ENCODE results near the gene RPS21.

Gene RPS21

DNA sequence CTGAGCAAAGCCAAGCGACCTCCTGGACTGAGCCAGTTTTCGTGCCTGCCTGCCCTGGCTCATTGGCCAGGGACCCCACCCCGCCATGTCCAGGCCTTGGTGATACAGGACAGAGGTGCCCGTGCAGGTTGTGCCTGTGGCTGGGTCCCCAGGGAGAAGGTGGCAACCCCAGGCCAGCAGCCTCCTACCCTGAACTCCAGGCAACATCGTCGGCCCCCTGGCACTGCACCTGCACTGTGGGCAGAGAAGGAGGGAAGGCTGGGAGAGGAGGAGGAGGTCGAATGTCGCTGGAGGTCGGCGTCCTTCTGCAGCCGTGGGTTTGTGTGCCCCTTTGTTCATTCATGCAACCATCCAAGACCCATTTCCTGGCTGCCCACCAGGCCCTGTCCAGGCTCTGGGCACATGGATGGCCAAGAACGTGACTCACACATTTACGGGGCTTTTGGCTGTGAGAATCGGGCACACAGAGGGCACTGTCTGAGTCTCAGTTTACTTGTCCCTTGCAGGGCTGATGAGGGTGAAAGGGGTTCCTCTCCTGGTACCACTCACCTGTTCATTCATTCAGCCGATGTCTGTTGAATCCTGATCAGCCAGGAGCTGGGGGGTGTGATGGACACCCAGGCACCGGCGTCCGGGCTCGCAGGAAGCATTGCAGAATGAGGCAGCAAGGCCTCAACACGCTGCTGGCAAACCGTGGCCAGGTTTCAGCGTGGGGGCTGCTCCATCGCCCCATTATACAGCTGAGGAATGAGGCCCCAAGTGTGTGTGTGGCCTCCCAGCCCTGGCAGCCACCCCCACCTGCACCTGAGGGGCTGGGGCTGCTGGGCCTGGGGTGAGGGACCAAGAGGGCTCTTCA lies 42.8 kb downstream of the RPS21 start:
- Histone ChIP-seq H3K9ac (ENCODE audit: low read depth, low read length) (no peak overlapping the region), H4K20me1 (ENCODE audit: insufficient read depth, low read length) (peaks cover 14% of the 10 kb centered on the region), H2AFZ (ENCODE audit: low read depth, low read length) (no peak overlapping the region), H3K79me2 (ENCODE audit: insufficient read depth, low read length) (no peaks in the 10 kb centered on the region), H3K27me3 (ENCODE audit: insufficient read depth, low read length, poor library complexity) (peaks cover under 1% of the 10 kb centered on the region), H3K36me3 (ENCODE audit: insufficient read depth, low read length) (no peaks in the 10 kb centered on the region), H3K4me3 (ENCODE audit: low read depth in 1 of 2, low read length in 2 of 2) (no peak overlapping the region), H3K4me1 (ENCODE audit: insufficient read depth, low read length) (no peaks in the 10 kb centered on the region), H3K9me3 (ENCODE audit: insufficient read depth, low read length, severe bottlenecking) (no peaks in the 10 kb centered on the region), H3K27ac (ENCODE audit: low read length) (no peak overlapping the region), H3K4me2 (ENCODE audit: insufficient read depth, low read length) (no peak overlapping the region)
- ATAC-seq (ENCODE audit: insufficient read depth, low read depth) (no peak), DNase-seq (no peak)
- no peak for TF ChIP-seq EZH2 (IDR thresholded peaks at IDR 0.05; ENCODE audit: borderline replicate concordance, low read depth, low read length, severe bottlenecking)
- TF ChIP-seq, protein P1, sequence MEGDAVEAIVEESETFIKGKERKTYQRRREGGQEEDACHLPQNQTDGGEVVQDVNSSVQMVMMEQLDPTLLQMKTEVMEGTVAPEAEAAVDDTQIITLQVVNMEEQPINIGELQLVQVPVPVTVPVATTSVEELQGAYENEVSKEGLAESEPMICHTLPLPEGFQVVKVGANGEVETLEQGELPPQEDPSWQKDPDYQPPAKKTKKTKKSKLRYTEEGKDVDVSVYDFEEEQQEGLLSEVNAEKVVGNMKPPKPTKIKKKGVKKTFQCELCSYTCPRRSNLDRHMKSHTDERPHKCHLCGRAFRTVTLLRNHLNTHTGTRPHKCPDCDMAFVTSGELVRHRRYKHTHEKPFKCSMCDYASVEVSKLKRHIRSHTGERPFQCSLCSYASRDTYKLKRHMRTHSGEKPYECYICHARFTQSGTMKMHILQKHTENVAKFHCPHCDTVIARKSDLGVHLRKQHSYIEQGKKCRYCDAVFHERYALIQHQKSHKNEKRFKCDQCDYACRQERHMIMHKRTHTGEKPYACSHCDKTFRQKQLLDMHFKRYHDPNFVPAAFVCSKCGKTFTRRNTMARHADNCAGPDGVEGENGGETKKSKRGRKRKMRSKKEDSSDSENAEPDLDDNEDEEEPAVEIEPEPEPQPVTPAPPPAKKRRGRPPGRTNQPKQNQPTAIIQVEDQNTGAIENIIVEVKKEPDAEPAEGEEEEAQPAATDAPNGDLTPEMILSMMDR (IDR thresholded peaks at IDR 0.05; ENCODE audit: borderline replicate concordance, extremely low read depth, low read length, poor library complexity, severe bottlenecking) = no peak

DNA sequence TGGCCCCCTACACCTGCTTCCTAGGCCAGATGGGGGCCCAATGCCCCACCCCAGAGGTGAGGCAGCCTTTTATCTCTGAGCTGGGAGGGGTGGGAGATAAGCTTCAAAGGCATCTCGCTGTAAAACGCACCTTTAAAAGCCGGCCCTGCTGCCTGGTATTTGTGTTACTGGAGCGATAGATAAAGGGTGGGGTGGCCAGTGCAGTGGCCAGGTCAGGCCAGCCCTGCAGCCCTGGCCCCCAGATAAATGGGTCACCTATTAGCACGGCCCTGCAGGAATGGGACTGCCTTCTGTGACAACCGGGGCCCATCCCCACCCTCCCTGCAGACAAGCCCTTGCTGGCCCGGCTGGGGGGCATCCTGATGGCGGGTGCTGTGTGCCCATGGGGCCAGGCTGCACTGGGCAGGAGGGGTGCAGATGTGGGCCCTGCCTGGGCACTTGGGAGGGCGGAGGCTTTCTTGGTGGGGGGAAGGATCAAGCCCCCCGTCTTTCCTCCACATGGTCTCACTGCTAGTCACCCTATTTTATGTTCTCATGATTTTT lies 43.5 kb downstream of the RPS21 start:
- TF ChIP-seq EZH2 (IDR thresholded peaks at IDR 0.05; ENCODE audit: borderline replicate concordance, low read depth, low read length, severe bottlenecking) = no peak
- TF ChIP-seq, protein P1 (IDR thresholded peaks at IDR 0.05; ENCODE audit: borderline replicate concordance, extremely low read depth, low read length, poor library complexity, severe bottlenecking) = no peak
- no peak for ATAC-seq (ENCODE audit: insufficient read depth, low read depth)
- Histone ChIP-seq H3K9me3 (ENCODE audit: insufficient read depth, low read length, severe bottlenecking) (no peaks in the 10 kb centered on the region), H3K9ac (ENCODE audit: low read depth, low read length) (no peak overlapping the region), H3K79me2 (ENCODE audit: insufficient read depth, low read length) (no peaks in the 10 kb centered on the region), H3K4me1 (ENCODE audit: insufficient read depth, low read length) (no peaks in the 10 kb centered on the region), H3K27me3 (ENCODE audit: insufficient read depth, low read length, poor library complexity) (peaks cover 8% of the 10 kb centered on the region), H3K4me3 (ENCODE audit: low read depth in 1 of 2, low read length in 2 of 2) (no peak overlapping the region), H2AFZ (ENCODE audit: low read depth, low read length) (no peak overlapping the region), H3K4me2 (ENCODE audit: insufficient read depth, low read length) (no peak overlapping the region), H3K36me3 (ENCODE audit: insufficient read depth, low read length) (no peaks in the 10 kb centered on the region), H4K20me1 (ENCODE audit: insufficient read depth, low read length) (peaks cover 21% of the 10 kb centered on the region), H3K27ac (ENCODE audit: low read length) (no peak overlapping the region)
- DNase-seq = no peak

DNA sequence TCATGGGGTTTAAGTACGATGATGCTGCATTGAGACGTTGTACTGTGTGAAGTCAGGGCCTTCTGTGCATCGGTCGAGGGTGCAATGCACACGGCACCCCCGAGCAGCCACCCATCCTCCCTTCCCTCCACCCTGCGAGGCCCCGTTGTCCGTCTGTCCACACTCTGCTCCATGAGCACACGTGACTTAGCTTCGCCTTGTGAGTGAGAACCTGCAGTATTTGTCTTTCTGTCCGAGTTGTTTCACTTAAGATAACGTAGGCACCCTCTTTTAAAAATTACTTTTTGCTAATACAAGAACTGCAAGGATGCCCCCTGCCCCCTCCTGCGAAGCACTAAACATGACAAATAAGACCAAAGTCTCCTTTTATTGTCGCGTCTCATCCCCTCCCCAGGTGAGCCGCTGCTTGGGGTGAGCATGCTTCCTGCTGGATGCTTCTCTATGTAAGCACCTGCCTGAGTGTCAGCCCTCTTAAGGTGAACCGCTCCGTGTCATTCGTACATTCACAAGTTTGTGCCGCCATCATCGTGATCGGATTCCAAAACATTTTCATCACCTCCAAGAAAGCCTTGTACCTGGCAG lies 44.1 kb downstream of the RPS21 start:
- no peak for TF ChIP-seq EZH2 (IDR thresholded peaks at IDR 0.05; ENCODE audit: borderline replicate concordance, low read depth, low read length, severe bottlenecking)
- TF ChIP-seq, protein P1 (IDR thresholded peaks at IDR 0.05; ENCODE audit: borderline replicate concordance, extremely low read depth, low read length, poor library complexity, severe bottlenecking) = no peak
- Histone ChIP-seq H3K36me3 (ENCODE audit: insufficient read depth, low read length) (no peaks in the 10 kb centered on the region), H3K9ac (ENCODE audit: low read depth, low read length) (no peak overlapping the region), H3K4me2 (ENCODE audit: insufficient read depth, low read length) (no peak overlapping the region), H3K4me3 (ENCODE audit: low read depth in 1 of 2, low read length in 2 of 2) (no peak overlapping the region), H4K20me1 (ENCODE audit: insufficient read depth, low read length) (peaks cover 21% of the 10 kb centered on the region), H3K79me2 (ENCODE audit: insufficient read depth, low read length) (no peaks in the 10 kb centered on the region), H3K9me3 (ENCODE audit: insufficient read depth, low read length, severe bottlenecking) (no peaks in the 10 kb centered on the region), H3K27ac (ENCODE audit: low read length) (no peak overlapping the region), H3K4me1 (ENCODE audit: insufficient read depth, low read length) (no peaks in the 10 kb centered on the region), H3K27me3 (ENCODE audit: insufficient read depth, low read length, poor library complexity) (peaks cover 10% of the 10 kb centered on the region), H2AFZ (ENCODE audit: low read depth, low read length) (no peak overlapping the region)
- DNase-seq (no peak), ATAC-seq (ENCODE audit: insufficient read depth, low read depth) (no peak)
